Lower leg skin (tissue), 3 donors: ENCODE results near the gene STAC3.

Source experiments
- CTCF ChIP-seq, 3 donors: fragments of 450-650 bp; IDR thresholded peaks; one replicate each; pipeline ENCODE4 v1.5.1; 2016; ENCODE audit warnings: antibody characterized with exemption in 3 of 3, mild to moderate bottlenecking in 3 of 3, moderate library complexity in 2 of 3
- POLR2A ChIP-seq, 2 donors: fragments of 450-650 bp; IDR thresholded peaks; one replicate each; pipeline ENCODE4 v1.6.1; 2016 to 2017; ENCODE audit warnings: antibody characterized with exemption in 2 of 2, mild to moderate bottlenecking in 1 of 2, moderate library complexity in 1 of 2

GRCh38 chr12:57237932-57238853 lies 12.8 kb downstream of the STAC3 start:
- no peak for TF ChIP-seq CTCF (IDR thresholded peaks at IDR 0.05)
- no peak for TF ChIP-seq POLR2A (IDR thresholded peaks at IDR 0.05)
